Stimulated activated CD4-positive, alpha-beta T cell treated with anti-CD3 and anti-CD28 coated beads, Interleukin-2, amount 100 ng/mL, for 24 hours (primary cell): ENCODE results near the gene NKAIN2.

Experiments used
- DNase-seq, 2 donors: peaks; one replicate each; pipeline ENCODE4 v3.0.0-alpha.2; 2020

The NKAIN2 gene

DNA sequence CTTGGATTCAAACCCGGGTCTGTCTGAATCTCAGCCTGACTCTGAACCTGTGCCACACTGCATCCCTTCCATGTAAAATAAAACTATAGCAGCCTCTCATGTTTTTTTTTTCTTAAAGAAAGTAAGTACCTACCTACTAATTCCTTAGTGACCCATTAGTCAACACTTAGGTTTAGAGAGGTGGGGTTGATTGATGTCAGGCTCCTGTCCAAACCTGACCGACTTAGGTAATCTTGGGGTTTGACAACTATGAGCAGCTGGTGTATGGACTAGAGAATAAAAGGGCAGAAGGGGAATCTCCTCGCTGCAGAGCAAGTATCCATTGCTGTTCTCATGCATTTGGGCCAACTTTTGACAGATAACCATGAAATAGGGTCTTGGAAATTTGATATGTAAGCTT lies 6.5 kb downstream of the NKAIN2 start:
- no peak for DNase-seq

DNA sequence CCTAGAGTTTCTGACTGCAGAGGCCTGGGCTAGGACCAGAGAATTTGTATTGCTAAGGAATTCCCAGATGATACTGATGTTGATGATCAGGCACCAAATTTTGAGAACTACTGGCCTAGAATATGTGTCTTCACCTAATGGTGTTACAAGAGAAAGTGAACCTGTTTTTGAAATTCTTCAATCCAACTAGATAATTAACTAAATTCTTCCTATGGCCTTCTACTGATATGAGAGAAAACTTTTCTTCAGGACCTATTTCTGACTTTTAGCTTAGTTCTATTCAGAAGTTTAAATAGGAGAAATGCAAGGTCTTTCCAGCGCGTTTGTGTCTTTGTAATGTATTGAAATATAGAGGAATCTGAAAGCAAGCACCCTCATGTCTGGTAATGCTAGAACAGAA lies 7.3 kb downstream of the NKAIN2 start:
- no peak for DNase-seq

DNA sequence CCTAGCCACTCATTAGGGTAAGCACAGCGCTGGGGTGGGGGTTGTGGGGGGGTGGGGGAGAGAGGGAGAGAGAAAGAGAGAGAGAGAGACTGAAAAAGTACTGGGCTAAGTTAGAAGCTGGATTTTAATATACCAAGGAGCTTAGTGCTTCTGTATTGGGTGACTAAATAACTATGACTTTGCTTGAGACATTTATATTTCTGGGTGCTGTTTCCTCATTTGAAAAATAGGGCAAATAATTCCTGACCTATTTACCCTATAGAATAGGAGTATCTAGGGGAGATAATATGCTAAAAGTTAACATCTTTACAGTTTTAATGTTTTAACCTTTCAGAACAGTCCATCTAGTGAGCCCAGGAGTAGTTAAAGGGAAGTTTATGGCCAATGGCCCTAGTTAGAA lies 7.7 kb downstream of the NKAIN2 start:
- no peak for DNase-seq

- no peak for DNase-seq
These were observed 9.0 kb downstream of the NKAIN2 start for GRCh38 chr6:123812621-123813020.

DNA sequence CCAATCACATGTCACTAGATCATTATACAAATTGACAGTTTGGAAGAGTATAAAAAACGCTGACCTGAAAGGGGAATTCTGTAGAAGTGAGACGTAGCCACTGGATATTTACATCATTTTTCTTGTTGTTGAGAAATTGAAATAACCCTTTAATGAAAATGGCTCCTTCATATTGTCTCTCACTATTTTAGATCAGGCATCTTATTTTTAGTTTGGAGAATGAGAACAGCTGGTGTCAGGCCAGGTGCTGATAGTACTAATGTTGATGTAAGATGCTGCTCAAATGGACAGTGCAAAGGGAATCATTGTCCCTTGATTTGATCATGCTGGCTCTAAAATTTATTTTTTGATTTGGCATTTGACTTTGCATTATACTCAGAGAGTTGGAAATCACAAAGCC lies 17.4 kb downstream of the NKAIN2 start:
- no peak for DNase-seq

DNA sequence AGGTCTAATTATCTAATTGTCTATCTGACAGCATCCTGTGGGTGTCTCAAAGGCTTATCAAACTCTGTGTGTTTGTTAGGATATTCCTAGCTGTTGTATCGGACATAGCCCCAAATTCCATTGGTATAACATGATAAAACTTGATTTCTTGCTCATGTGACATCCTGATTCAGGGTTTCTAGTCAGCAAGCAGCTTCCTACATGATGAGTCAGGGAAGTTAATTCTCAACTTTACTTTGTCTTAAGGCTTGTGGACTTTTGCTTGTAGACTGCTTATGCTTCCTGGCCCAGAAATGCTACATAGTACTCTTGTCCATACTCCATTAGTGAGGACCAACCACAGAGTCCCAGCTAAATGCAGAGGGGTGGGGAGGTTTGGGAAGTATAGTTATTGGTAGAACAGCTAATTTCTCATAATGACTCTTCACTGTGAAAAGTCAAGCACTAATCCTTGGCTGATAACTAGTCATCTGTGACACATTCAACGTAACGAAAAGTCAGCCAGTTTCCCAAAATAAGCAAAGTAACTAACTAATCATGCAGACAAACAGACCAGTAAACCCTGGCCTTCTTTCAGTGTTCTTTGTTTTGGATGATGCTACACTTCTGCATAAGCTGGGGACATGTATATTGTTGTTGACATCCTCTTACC lies 25.8 kb downstream of the NKAIN2 start:
- DNase-seq: no peak

GRCh38 chr6:123830120-123830519 lies 26.5 kb downstream of the NKAIN2 start:
- no peak for DNase-seq

DNA sequence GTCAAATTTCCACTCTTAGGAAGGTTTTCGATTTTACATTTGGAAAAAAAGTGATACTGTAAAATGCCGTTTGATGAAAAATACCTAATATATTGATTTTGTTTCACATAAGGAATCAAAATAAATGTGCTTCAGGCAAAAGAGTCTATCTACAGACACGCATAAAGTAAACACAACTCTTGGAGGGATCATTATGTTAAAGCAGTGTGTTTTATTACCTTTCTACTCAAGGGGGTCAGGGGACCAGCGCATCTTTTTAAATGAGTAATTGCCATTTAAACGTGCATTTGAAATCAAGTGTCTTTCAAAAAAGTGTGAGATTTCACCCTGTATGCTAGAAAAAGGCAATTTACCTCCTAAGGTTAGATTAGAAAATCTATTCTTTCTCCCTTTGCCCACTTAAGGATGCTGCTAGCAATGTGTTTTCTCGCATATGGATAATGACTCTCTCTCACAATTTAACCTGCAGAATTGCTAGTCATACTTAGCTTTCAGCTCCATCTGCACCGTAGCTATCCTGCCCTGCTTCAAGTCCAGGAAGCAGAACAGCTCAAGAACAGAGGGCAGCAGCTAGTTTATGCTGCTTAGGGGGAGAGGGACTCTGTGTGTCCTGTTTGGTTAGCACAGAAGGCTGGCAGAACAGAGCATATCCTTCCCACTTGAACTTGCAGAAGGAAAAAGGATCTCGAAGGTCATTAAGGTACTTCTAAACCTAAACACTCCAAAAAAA lies 35.0 kb downstream of the NKAIN2 start:
- no peak for DNase-seq

DNA sequence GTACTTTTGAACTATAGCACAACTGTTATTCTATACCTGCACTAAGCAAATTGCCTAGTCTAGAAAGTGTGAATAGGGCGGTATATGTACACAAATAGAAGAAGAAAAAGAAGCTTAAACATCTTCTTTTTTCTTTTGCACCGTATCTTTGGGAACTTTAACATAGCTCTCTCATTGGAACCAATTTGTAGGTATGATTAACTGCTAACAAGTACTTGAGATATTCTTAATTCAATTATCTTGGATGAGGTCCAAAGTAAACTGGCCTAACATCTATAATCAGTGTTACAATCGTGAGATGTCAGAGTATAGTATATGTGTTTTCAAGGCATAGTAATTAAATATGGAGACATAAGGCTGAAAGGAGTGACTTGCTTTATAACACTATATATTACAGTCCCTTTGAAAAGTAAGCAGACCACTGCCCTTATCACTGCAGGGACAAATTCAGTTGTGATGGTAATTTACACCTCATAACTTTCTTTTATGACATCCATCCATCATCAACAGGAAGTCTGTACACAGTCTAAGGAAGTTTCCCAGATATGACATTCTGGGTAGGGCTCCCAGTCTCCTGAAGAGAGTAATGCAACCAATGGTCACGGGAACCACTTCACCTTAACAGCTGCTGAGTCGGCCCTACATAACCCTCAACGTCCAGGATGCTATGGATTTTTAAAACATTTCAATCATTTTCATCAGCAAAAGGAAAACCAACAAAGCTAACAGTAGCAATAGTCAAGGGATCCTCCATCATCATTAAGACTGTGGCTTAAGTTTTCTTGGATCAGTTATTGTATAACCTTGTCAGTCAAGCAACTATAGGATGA lies 37.6 kb downstream of the NKAIN2 start:
- no peak for DNase-seq

- DNase-seq: no peak
These were observed 40.3 kb downstream of the NKAIN2 start for GRCh38 chr6:123844011-123844410.

DNA sequence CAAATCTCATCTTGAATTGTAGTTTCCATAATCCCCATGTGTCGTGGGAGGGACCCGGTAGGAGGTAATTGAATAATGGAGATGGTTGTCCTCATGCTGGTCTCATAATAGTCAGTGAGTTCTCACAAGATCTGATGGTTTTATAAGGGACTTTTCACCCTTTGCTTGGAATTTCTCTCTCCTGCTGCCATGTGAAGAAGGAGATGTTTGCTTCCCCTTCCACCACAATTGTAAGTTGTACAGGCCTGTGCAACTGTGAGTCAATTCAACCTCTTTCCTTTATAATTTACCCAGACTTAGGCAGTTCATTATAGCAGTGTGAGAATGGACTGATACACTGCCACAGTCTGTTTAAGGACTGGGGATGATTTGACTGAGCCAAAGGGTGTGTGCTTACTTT lies 44.7 kb downstream of the NKAIN2 start:
- DNase-seq: no peak

GRCh38 chr6:123849406-123849805 lies 45.7 kb downstream of the NKAIN2 start:
- no peak for DNase-seq

DNA sequence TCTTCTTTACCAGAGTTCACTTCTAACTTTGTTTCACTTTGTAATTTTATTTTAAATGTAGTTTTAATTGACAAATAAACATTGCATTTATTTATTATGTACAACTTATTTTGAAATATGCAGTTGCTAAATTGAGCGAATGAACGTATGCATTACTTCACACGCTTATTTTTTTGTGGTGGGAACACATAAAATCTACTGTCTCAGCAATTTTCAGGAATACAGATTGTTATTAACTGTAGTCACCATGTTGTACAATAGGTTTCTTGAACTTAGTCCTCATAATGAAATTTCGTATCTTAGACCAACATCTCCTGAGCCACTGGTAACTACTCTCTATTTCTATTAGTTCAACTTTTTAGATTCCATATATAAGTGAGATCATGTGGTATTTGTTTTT lies 46.9 kb downstream of the NKAIN2 start:
- no peak for DNase-seq

DNA sequence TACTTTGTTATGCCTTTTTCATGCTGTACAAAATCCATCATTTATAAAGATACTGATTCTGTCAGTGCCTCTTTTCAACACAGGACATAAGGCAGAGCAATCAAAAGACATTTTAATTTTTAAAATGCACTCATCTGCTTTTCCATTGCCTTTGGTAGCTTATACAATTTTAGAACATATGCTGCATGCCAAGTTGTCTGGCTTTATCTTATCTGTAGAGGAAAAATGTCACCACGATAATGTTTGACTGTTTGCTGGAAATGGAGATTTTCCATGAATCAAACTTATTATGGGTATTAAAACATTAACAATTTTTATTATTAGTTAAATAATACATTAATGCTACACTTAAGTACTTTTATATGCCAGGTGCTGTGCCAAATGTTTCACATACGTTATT lies 50.5 kb downstream of the NKAIN2 start:
- no peak for DNase-seq

DNA sequence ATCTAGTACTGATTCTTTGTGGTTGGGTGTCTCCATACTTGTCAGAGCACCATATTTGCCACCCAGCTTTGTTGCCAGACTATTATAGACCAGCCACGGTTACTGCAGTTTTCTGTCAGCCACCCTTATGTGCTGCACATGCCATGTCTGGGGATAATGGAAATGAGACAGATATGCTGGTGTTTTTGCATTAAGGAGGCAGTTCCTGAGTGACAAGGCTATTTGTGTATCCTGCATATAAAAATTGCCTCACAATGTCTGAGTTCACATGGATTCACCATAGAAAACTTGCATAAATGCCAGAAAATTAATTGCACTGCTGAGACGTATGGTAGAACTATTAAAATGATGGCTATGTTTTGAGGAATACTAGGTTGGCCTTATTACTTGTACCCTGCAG lies 51.8 kb downstream of the NKAIN2 start:
- DNase-seq: no peak

DNA sequence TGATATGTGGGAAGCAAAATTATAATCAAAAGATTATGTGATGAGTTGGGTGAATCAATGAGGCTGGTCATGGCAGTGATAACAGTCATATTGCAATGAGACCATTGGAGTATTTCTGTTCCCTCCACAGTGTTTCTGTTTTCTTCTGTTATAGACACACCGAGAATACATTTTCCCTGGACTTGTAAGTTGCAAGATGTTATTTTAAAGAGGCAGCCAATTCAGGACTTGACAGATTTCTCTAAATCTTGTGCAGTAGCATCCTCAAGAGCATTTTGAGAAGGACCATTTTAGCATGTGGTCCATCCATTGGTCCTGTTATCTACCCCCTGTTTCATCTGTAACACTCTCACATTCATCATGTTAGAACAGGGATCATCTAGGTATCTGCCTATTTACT lies 55.6 kb downstream of the NKAIN2 start:
- no peak for DNase-seq

DNA sequence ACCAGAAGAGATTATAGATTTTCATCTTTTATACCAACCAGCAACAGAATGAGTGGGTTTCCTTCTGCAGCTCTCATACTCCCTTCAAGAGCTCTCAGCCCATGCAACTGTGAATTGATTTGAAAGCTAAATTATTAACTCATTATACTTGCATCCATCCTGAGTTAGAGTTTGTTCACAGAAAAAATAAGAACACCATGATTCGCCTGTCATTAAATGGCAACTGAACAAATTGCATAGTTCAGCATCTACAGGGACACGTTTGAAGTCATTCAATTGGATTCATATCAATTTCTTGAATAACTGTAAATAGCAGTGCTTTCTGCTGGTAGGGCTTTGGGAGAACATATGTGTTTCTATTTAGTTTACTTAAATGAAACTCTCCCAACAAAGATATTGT lies 65.7 kb downstream of the NKAIN2 start:
- no peak for DNase-seq

GRCh38 chr6:123873974-123874373 lies 70.3 kb downstream of the NKAIN2 start:
- no peak for DNase-seq

GRCh38 chr6:123875784-123876183 lies 72.1 kb downstream of the NKAIN2 start:
- DNase-seq: no peak

GRCh38 chr6:123879749-123880148 lies 76.1 kb downstream of the NKAIN2 start:
- no peak for DNase-seq

DNA sequence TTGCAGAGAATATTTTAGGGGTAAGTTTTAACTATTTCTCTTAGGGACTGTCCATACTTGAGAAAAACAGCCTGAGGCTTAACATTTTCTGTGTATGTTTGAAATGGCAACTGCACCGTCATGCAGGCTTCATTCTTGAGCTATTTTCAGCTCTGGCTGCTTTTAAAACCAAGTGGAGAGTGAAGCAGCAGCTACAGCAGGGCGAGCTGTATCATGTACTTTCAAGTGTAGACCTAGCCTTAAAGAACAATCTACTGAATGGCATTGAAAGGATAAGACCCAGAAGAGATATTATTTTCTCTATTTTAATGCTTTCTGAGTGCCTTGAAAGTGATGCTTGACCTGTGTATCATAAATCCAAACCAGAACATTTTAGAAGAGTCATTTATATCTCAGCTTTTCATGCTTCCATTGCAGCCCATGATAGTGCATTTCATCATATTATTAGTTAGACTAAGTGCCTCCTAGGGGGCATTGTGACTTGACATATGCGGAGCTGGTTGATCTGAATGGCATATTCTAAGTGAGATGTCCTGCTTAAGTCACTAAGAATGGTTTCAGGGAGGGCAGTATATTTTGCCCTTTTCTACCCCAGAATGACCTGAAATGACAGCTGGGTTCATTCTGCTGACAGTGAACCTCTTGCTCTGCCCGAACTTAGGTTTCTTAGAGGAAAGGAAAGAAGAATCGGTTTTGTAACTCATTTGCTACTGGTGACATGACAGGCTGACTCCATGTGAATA lies 85.3 kb downstream of the NKAIN2 start:
- DNase-seq: no peak

- no peak for DNase-seq
These were observed 91.7 kb downstream of the NKAIN2 start for GRCh38 chr6:123895346-123895745.

DNA sequence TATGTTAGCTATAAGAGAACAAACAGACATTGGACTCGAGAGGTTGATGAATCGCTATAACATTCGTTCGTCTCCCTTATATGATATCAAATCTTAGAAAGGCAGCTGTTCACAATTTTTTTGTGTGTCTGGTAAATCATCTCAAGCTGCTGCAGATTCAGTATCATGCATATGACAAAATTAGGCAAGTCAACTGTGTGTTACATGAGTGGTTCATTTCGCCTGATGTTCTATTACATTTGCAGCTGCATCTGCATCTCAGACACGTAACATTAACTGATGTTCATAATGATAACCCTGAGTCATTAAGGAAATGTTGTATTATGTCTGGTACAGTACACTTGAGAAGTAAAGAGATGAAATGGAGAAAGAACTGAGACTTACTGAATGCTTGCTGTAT lies 92.1 kb downstream of the NKAIN2 start:
- DNase-seq: no peak
